GM19328 (cell line): ENCODE results near the gene ZRANB1.

Experiments
- ATAC-seq: cut with Tn5 transposase; IDR thresholded peaks from one replicate; pipeline ENCODE4 v1.9.1; 2021; ENCODE audit warnings: mild to moderate bottlenecking, moderate library complexity; ENCODE audit not compliant: unreplicated experiment

Gene ZRANB1

DNA sequence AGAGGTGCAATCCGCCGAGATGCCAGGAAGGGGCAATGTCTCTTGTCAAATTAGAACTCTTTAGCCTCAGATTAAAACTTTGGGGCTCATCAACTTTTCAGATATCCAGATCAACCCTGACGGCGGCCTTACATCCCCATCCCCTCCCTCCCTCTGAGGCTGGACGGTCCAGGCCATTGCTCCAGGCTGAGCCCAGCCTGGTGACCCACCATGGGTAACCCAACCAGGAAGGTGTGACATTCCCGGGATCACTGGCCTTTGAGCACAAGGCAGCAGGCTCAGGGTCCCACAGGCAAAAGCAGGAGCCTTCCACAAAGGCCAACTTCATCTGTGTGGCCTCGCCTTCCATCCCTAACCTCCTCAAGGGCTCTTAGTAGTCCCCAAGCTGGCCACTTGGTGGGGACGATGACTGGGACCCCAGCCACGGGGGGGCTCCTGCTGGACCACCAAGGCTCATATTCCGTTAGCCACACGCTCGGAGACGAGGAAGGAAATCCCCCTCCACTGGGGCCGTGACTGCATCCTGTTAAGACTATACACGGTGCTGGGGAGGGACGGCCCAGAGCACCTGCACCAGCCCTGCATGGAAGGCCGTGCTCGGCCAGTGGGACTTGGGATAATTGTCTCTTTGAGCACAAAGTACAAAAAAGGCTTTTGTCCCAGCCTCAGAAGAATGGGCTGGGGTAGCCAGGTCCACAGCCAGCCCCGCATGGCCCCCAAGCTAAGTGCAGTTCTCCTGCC is 62.8 kb downstream of the ZRANB1 start:
- ATAC-seq: no peak

DNA sequence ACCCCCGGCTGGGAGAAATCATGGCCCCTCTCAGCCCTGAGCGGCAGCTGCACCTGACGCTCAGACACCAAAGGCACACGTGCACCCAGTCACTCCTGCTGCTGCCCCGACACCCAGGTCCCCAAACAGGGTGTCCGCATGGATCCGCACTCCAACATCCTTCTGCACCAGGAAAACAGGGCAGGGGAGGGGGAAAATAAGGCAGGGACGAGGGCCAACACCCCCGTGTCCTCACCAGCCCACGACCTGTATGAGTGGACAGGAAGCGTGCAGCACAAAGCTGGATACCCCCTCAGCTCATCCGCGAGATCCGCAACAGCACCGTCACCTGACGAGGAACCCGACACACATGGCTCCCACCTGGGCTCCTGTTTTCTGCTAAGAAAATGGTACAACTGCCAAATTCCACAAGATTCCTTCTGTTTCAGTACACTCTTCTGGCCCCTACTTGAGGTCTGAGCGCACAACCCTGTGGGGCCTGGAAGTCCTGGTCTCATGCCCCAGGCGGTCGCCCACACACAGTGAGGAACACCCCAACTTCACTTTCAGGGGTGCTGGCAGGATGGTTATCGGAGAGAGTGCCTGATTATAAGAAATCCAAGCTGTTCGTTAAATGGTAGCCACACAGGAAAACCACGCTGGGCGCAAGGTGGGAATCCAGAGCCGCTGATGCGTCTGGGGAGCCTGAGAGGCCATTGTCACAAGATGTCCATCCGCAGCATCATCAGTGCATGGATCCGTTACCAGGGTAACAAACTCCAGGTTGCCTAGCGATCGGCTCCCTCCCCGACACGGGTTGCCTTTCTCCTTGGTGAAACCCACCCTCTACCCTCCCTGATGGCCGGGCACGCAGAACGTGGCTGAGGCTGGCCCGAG is 63.6 kb downstream of the ZRANB1 start:
- no peak for ATAC-seq

DNA sequence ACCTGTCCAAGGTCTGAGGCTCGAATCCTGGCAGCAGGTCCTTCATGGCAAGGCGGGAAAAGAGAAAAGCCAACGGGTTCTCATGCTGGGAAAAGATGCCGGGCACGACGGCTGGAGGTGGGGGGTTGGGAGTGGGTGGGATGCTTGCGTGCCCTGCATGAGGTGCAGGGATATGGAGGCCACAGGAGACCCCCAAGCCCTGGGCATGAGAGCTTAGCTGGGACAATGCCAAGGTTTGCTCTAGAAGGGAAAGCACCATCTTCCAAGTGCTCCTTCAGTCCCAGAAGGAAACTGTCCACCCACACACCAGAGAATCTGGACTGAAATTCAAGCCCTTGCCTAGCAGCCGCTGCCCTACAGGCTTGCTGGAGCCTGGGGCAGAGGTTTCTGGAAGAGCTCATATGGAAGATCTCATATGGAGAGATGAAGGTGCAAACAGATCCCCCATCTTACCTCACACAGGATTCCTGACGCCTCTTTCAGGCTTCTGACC is 64.3 kb downstream of the ZRANB1 start:
- ATAC-seq: no peak

DNA sequence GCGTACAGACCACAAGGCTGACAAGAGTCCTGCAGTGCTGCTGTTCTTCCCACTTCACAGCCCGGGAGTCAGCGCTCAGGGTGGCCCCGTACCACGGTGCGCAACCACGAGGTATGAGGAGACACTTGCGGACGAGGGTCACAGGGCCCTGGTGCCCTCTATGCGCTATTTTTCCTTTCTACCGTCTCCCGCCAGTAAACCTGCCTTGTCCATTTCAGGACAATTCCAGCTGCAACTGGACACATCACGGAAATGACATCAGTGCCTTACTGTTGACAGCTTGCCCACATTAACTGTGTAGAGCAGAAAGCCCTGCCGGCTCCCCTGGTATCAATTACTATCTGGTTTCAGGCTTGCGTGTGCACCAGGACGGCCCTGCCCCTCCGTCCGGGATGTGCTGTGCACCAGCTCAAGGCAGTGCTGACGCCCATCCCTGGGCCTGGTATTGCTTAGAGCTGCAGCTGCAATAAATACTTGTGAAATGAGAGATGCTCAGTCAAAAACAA is 65.1 kb downstream of the ZRANB1 start:
- ATAC-seq: no peak

DNA sequence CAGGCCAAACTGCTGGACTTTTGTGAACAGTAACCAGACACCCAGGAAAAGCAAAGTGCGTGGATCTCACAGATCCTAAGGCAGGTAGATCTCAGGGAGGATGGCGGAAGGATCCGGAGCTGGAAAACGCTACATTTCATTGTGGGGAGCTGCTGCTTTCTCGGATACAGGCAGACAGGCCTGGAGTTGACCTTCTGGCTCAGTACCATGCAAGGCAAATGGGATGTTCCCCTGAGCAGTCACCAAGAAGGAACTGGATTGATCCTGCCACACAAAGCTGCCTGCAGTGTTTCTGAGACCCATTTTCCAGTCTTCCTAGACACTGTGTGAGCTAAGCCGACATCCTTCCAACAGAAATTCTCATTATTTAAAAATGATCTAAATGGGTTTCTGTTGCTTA is 65.5 kb downstream of the ZRANB1 start:
- ATAC-seq: no peak

- no peak for ATAC-seq
Measured at GRCh38 chr10:125008689-125009638, 67.0 kb downstream of the ZRANB1 start.

- ATAC-seq: no peak
Measured at GRCh38 chr10:125009661-125010161, 67.8 kb downstream of the ZRANB1 start.

DNA sequence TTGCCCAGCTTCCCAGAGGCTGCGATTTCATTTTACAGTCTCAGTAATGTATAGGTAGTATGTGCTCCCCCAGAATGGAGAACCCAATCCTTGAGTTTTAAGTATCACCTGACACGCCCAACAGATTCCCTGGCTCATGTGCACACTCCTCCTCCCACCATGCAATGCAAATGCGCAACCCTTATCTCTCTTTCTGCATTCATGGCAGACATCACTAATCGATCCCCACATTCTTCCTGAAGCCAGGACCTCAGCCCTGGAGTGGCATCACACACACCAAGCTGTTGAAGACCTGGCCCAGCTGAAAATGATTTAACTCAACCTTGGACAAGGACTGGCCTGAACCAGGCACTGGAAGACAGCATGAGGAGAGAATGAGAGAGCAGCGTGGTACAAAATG is 68.4 kb downstream of the ZRANB1 start:
- no peak for ATAC-seq

DNA sequence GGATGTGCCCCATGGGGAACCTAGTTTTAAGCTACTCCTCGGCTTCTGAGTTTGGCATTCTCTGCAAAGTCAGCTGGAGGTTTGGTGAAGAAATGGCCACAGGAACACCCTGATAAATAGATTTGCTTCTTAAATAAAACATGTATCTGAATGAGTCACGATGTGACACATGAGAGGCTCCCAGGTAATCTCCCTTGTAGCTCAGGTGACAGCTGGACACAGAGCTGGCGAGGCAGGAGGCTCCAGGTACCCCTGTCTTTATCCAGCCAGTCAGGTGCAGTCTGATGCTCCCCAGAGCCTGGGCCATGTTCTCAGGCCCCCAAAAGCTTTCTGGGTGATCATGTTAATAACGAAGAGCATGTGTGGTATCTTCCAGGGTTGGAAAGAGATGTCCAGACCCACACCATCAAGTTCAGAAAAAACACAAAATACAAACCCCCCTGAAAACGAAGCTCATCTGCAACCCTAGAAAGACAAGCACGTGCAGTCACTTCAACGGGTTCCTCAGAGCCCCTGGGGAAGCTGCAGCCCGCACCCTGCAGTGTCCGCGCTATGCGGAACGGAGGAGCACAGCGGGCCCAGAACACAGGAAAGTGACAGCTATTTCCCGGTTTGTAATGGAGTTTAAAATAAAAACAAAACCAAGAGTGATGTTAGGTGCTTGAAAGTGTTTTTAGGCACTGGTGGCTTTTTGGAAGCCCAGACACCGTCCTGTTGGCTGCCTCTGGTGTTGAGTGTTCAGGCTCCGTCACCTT is 69.4 kb downstream of the ZRANB1 start:
- ATAC-seq: no peak

- no peak for ATAC-seq
Measured at GRCh38 chr10:125011926-125012705, 70.2 kb downstream of the ZRANB1 start.

DNA sequence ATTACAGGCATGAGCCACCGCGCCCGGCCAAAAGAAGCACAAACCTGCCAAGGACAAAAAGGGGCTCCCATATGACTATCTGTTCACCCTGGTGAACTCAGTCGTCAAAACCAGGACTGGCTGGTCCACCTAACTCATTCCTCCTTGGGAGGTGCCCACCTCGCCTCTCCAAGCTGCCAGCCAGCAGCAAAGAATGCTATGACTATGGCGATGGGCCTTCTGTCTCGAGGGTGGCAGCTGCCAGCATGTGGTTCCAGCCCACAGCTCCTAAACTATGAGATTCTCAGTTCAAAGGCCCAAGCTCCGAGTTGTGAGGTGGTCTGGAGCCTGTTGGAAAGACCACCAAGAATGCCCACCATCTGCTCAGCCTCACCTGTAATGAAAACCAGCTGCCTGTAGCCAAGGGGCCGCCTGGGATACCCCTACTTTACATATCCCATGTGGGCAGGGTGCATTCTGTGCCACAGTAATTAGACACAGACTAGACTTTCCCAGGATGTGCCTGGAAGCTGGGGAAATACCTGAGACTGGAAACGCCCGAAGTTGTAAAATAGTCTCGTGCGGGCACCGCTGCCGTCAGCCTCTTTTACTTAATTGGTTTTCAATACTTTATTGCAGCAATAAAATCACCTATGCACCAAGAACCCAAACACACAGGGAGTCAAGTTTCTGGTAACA is 71.1 kb downstream of the ZRANB1 start:
- ATAC-seq: no peak

GRCh38 chr10:125013529-125013872 is 71.6 kb downstream of the ZRANB1 start:
- no peak for ATAC-seq

DNA sequence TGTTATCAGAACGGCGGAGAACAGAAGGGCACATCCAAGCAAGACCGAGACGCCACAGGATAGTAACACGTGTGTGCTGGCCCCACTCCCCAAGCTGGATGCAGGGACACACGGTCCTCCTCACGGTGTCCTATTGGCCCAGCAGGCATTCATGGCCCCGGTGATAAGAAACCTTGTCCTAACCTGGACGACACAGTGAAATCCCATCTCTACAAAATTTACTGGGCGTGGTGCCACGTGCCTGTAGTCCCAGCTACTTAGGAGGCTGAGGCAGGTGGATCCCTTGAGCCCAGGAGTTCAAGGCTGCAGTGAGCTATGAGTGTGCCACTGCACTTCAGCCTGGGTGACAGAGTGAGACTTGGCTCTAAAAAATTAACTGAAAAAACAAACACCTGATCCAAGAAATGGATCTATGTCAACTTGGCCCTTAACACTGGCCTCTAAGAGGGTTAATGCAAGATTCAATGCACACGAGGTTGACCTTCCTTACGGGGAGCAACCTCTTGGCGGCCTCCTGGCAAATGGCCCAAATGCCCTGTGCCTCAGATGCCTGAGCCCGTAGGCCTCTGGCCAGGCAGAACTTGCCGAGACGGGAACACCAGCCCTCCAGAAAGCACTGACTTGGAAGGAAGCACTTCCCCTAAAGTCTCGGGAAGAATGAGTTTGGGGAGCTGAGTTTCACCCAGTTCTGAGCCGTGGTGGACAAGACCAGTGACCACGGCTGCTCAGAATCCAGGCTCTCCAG is 72.3 kb downstream of the ZRANB1 start:
- ATAC-seq: no peak

DNA sequence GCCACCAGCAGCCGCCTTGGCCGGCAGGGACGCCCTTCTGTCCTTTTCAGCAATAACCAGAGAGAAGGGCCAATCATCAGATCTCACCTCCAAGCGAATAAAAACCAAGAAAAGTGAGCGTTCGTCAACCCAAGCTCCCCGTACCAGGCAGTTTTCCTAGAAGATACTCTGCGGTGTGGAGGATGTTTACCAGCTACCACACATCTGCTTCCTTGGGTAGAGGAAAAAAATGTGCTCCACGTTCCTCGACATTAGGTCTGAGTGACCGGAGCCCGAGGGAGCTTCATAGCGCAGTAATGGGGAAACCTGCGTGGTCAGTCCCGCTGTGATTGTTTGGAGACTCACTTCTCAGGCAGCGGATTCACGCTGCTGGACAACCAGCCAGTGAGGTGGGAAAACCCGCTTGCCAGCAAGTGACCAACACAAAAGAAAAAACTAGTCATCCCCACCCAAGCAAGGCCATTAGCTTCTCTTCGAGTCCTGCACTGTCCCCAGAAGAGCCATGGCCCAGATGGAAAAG is 73.0 kb downstream of the ZRANB1 start:
- ATAC-seq: no peak

DNA sequence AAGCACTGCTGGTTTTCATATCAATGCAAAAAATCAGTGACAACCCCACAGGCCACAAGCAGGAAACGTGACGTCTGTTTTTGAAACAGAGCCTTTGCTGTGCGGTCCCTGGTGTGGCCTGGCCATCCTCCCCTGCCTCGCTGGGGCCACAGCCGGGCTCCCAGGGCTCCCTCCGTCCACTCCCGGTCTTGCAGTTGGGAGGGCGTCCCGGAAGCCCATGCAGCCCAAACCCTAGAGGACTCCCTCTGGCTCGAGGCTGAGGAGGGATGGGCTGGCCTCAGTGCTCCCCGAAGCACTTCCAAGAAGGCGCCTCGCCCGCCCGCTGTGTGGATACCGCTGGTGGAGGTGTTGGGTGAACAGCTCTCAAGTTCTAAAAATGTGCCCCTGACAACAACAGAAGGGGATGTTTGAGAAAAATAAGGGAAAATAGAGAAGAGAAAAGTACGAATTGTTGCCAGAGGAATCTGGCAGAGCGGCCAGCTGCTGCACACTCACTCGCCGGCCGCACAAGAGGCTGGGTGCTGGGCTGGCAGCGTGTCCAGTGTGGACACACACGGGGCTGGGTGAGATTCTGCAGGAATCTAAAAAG is 73.5 kb downstream of the ZRANB1 start:
- ATAC-seq: no peak

DNA sequence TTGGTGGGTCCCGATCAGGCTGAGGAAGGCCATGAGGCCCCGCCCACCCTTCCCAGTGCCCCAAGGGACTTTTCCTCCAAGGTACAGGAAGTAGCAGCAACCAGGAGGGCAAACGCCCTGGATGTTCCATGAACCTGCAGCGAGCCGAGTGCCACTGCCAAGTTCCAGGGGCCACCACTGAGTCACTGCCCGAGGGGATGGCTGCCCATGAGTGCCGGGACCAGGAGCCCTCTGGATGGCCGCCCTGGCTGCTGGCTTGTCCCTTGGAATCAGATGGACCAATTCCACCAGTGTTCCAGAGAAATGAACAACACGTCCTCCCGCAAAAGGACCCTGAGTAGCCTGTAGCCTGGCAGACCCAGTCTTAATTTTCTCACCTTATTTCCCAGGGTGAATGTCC is 74.2 kb downstream of the ZRANB1 start:
- no peak for ATAC-seq

GRCh38 chr10:125016611-125017202 is 74.8 kb downstream of the ZRANB1 start:
- no peak for ATAC-seq
